Esophagus (tissue), 2 donors: Measurements from ENCODE around the gene MEIS2. TPM values are rescaled to one million over a fixed set of nuclear protein-coding genes. Genes with fewer than 3 reads are reported as not detected.
A peak's percentile ranks its signal among the peaks of the same experiment; 100 is the strongest.

Source experiments
- H3K27ac ChIP-seq, 2 donors: one replicate each; pipeline ENCODE4 v1.5.1; 2013; ENCODE audit warnings: low read depth in 2 of 2, mild to moderate bottlenecking in 2 of 2, inconsistent platforms in 1 of 2, low read length in 1 of 2, moderate library complexity in 1 of 2
- H3K27me3 ChIP-seq, 2 donors: one replicate each; pipeline ENCODE4 v1.6.1; 2013; ENCODE audit warnings: low read length in 2 of 2, control low read depth in 1 of 2, mild to moderate bottlenecking in 1 of 2; ENCODE audit not compliant: insufficient read depth in 2 of 2, control insufficient read depth in 1 of 2
- H3K36me3 ChIP-seq, 2 donors: one replicate each; pipeline ENCODE4 v1.6.1; 2013; ENCODE audit warnings: low read length in 1 of 2; ENCODE audit not compliant: control insufficient read depth in 2 of 2, insufficient read depth in 2 of 2
- H3K4me1 ChIP-seq, 2 donors: one replicate each; pipeline ENCODE4 v1.6.1; 2013; ENCODE audit warnings: low read length in 1 of 2; ENCODE audit not compliant: control insufficient read depth in 2 of 2, insufficient read depth in 2 of 2
- H3K4me3 ChIP-seq, 2 donors: one replicate each; pipeline ENCODE4 v1.5.1; 2013; ENCODE audit warnings: low read length in 2 of 2, mild to moderate bottlenecking in 2 of 2, low read depth in 1 of 2, moderate library complexity in 1 of 2
- H3K9me3 ChIP-seq, 2 donors: one replicate each; pipeline ENCODE4 v1.6.1; 2013; ENCODE audit warnings: mild to moderate bottlenecking in 2 of 2, low read depth in 1 of 2, low read length in 1 of 2, moderate library complexity in 1 of 2; ENCODE audit not compliant: control insufficient read depth in 2 of 2, insufficient read depth in 1 of 2
- WGBS, 2 donors: extraction: QIAGEN DNeasy Blood & Tissue Kit; methylation state at CpG; one replicate each; pipeline ENCODE4 v1.1.7; 2013; 5-methylcytosine and 5-hydroxymethylcytosine counted together
- polyA plus RNA-seq, 2 donors: library from polyadenylated mRNA; stranded (reverse); fragments of 200-250 nt; gene quantifications; one replicate each; pipeline ENCODE4 v1.2.3, GENCODE V29; 2013
- donor health status: healthy with polysubstance abuse.
- donor health status: Bipolar disorder and iron deficiency.

The MEIS2 gene
- polyA plus RNA-seq, 2 donors, result 6.0 to 8.8 TPM

DNA sequence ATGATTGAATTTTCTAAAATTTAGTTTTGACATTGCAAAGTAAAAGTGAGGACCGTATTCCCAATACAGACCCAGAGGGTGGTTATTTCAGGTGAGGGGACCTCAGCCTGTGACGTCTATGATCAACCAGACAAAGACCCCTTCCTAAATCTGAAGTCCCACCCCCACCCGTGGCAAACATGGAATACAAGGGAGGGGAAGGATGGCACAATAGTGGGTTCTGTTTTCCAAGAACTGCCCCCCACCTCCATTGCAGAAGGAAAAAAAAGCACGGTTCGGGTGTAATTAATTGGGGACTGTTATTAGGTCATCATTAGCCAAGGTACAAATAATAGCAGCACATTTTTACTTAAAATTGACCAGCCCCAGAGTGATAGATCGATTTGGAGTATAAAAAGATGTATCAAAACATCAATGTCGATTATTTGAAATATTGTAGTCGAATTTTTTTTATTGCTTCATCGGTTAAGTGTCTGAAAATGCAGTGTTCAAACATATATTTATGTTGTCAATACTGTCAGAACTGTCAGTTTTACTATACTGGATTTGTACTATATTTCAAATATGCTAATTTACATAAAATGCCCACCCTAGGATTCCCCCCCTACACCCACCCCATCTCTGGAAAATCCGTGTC is 7.5 kb upstream of the MEIS2 start:
- H3K36me3 ChIP-seq, result no peaks in the 10 kb centered on the region
- H3K9me3 ChIP-seq, result no peaks in the 10 kb centered on the region
- H3K4me1 ChIP-seq, result peaks cover 0 to 3% of the 10 kb centered on the region in 2 donors
- H3K4me3 ChIP-seq, result no peak overlapping the region
- H3K27ac ChIP-seq, result peak overlapping the region; percentile 41 to 44
- no peaks in the 10 kb centered on the region for H3K27me3 ChIP-seq
- WGBS, 2 donors, result 72 to 75% methylated on average over 10 of the region's 10 CpGs

DNA sequence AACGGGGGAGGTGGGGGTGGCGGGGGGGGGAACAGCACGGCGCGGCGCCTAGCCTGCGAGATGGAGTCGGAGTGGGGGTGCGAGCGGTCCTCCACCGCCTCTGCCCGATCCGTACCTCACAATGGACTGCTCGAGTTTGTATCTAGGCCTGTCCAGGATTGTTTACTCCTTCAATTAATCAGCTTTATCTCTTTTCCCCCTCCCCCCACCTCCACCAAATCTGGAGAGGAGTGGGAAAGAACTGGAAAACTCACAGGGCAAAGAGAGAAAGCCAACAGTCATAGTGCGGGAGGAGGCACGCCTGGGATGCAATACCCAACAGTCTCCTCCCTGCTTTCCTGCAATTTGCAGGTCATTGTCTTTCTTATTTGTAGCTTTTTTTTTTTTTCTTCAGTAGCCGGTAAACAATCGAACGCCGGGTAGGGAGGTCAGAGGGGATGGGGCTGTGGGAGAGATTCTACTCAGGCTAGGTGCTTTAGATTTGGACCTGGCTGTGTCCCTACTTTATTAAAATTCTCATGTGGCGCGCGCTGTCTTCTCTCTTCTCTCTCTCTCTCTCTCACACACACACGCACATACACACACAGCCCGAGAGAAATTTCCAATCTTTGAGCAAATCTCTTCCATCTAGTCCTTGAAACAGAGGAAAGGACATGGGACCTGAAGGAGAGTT is 6.9 kb upstream of the MEIS2 start:
- WGBS, 2 donors, result 61 to 62% methylated on average over 25 of the region's 25 CpGs
- Histone ChIP-seq H3K27me3 (no peaks in the 10 kb centered on the region), H3K36me3 (no peaks in the 10 kb centered on the region), H3K27ac (peak overlapping the region; percentile 4 to 34), H3K4me1 (peaks cover 0 to 3% of the 10 kb centered on the region in 2 donors), H3K4me3 (peak overlapping the region in 1 of 2 donors; percentile 11), H3K9me3 (no peaks in the 10 kb centered on the region)

DNA sequence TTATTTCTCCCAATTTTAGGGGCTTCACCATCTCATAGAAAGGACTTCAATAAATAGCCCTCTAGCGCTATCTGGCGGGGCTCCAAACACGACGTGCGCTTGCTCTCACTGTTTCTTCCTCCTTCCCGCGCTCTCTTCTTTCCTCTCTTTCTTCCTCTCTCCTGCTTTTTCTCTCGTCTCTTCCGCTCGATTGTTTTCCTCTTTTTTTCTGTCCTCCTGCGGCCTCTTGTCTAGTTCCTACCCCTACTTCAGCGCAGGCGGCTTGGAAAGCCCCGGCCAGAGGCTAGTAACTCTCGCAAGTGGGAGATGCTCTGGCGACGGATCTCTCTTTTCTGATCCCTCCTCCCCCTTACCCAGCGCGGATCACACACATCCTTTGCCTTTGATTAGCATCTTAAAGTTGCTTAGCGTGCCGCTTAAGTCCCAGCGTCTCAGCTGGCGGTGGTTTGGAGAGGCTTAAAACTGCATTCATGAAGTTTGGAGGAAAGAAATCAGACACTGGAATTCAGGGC is 6.2 kb upstream of the MEIS2 start:
- Histone ChIP-seq H3K27ac (peak overlapping the region in 1 of 2 donors; percentile 34), H3K4me3 (peak overlapping the region in 1 of 2 donors; percentile 11)

DNA sequence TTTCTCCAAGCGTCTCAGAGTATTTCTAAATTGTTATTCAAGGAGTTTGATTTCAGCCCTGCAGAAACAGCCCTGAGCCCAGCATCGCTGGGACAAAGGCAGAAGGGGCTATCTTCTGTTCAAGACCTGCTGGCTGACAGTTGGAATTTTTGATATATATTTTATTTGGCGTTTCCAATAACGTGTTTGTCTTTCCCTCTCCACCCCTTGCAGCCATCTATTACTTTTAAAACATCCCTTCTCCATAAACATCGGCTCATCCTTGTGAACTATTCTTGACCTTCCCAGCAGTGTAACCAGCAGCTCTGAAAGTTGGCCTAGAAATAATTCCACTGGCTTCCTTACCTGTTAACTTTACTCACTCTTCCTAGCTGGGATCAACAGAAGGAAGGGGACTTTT is 5.5 kb upstream of the MEIS2 start:
- Histone ChIP-seq H3K9me3 (no peaks in the 10 kb centered on the region), H3K27ac (no peak overlapping the region), H3K36me3 (no peaks in the 10 kb centered on the region), H3K4me1 (peaks cover 0 to 3% of the 10 kb centered on the region in 2 donors), H3K27me3 (no peaks in the 10 kb centered on the region), H3K4me3 (no peak overlapping the region)
- 71 to 75% methylated on average over 5 of the region's 5 CpGs for WGBS, 2 donors

More for the DNA sequence above, 6.2 kb upstream of the MEIS2 start:
- Histone ChIP-seq H3K36me3 (no peaks in the 10 kb centered on the region), H3K27me3 (no peaks in the 10 kb centered on the region), H3K4me1 (peaks cover 0 to 3% of the 10 kb centered on the region in 2 donors), H3K9me3 (no peaks in the 10 kb centered on the region)
- WGBS, 2 donors, result 40 to 44% methylated on average over 23 of the region's 23 CpGs

DNA sequence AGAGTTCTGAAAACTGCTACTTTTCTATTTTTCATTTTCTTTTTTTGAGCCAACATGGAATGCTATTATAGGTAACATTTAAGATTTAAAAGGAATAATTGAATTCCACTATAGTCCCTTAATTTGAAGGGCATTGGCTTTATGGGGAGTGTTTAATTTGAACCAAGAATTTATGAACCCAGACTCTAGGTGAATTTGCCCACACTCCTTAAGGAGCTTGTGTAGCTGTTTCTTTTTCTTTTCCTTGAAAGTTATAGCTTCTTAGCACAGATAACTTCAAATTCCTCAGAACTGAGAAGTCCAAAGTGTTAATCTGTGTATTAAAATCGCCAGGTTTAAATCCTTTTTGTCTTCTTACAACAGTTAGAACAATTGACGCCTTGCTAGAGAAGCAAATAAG is 4.7 kb upstream of the MEIS2 start:
- WGBS, 2 donors, result 59 to 74% methylated on average over 2 of the region's 2 CpGs
- Histone ChIP-seq H3K4me1 (no peaks in the 10 kb centered on the region), H3K27ac (no peak overlapping the region), H3K36me3 (no peaks in the 10 kb centered on the region), H3K27me3 (no peaks in the 10 kb centered on the region), H3K4me3 (no peak overlapping the region), H3K9me3 (no peaks in the 10 kb centered on the region)

DNA sequence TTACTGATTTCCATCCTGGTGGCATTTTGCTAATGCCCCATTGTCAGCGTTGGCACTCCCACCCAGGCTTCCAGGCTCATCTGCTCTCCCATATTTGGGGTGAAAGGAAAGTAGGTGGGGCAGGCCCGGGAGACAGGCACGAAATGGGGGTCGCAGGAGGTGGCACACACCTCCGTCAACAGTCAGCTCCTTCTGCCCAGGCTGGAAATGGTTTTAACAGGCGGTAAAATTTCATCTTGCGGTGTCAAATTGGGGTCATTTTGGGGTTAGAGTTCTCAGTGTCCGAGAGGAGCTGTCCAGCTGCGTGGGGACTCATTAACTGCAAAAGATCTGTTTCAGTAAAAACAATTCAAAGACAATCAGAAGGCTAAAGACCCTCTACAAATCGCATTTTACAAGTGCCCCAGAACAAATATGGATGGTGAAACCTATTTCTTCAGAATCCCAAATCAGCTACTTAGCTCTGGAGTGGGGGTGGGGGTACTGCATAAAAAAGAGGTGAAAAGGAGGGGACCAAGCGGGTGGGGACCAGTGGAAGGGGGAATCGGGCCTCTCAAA is 4.2 kb upstream of the MEIS2 start:
- Histone ChIP-seq H3K27ac (peak overlapping the region; percentile 18 to 24), H3K27me3 (no peaks in the 10 kb centered on the region), H3K4me1 (no peaks in the 10 kb centered on the region), H3K4me3 (no peak overlapping the region), H3K36me3 (no peaks in the 10 kb centered on the region), H3K9me3 (no peaks in the 10 kb centered on the region)
- 72 to 76% methylated on average over 12 of the region's 12 CpGs for WGBS, 2 donors

DNA sequence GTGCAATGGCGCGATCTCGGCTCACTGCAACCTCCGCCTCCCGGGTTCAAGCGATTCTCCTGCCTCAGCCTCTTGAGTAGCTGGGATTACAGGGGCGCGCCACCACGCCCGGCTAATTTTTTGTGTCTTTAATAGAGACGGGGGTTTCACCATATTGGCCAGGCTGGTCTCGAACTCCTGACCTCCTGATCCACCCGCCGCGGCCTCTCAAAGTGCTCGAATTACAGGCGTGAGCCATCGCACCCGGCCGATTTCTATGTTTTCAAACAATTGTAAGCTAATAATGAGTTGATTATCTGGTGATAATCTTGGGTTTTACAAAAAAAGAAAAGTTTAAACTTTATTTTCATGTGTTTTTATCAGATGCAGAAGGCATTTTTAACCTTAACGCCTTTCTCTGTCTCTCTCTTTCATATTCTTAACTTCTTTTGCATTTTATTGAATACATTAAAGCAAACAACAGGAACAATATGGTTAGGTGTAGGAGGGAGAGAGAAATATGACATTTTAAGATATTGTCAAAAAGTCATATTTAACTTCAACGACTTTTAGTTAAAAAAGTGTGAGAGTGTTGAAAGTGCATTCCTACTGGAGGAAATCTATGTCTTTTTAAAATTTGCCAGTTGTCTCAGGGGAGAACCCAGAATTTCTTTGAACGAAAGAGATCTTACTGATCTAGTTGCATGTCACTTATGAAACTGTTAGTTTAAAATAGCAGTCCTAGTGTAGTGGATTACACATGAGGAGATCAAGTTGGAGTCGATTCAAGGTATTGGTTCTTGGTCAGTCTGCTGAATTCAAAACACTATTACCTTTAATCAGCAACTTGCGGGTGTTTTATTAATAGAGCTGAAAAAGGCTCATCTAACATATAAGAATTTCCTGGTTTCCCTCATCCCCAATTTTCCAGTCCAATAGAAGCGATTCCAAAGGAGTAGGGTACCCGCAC is 3.4 kb upstream of the MEIS2 start:
- Histone ChIP-seq H3K9me3 (no peaks in the 10 kb centered on the region), H3K4me3 (no peak overlapping the region), H3K4me1 (no peaks in the 10 kb centered on the region), H3K36me3 (no peaks in the 10 kb centered on the region), H3K27ac (peak overlapping the region; percentile 18 to 24), H3K27me3 (no peaks in the 10 kb centered on the region)
- 72 to 73% methylated on average over 24 to 27 of the region's 27 CpGs for WGBS, 2 donors

DNA sequence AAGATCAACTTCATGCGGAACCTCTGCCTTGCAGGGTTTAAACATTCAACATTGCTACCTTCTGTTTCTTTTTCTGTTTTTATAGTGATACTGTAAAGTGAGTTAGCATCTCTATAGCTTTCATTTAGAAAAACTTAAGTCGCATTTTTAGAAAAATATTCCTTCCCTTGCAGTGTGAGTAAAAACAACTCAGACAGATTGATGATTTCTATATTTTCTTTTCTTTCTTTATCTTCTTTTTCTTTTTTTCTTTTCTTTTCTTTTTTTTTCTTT is 2.8 kb upstream of the MEIS2 start:
- no peaks in the 10 kb centered on the region for H3K27me3 ChIP-seq
- H3K4me1 ChIP-seq, result no peaks in the 10 kb centered on the region
- no peaks in the 10 kb centered on the region for H3K9me3 ChIP-seq
- H3K36me3 ChIP-seq, result no peaks in the 10 kb centered on the region
- WGBS, 2 donors, result 54 to 62% methylated on average over 2 of the region's 2 CpGs
- peak overlapping the region in 1 of 2 donors; percentile 72 for H3K4me3 ChIP-seq
- no peak overlapping the region for H3K27ac ChIP-seq
